Kidney capillary endothelial cell (primary cell): ENCODE measurements around the gene TOMM40L.

Experiments used
- DNase-seq: peaks from one replicate; pipeline ENCODE4 v3.0.0-alpha.2; 2018; ENCODE audit warnings: low spot score

The TOMM40L gene

GRCh38 chr1:161197560-161198193 lies 28.2 kb upstream of the TOMM40L start:
- DNase-seq = no peak

- no peak for DNase-seq
Observed at GRCh38 chr1:161198194-161198896, 27.5 kb upstream of the TOMM40L start.

GRCh38 chr1:161198897-161199431 lies 26.9 kb upstream of the TOMM40L start, which contains the start of gene ADAMTS4:
TSS of gene ADAMTS4 (minus strand) at chr1:161199054. CDS start at chr1:161198627, 427 bp downstream.
- peak; percentile 83 for DNase-seq

GRCh38 chr1:161199506-161200139 lies 26.2 kb upstream of the TOMM40L start:
- DNase-seq = peak; percentile 55

GRCh38 chr1:161200421-161200991 lies 25.4 kb upstream of the TOMM40L start:
- peak; percentile 80 for DNase-seq

- peak; percentile 90 for DNase-seq
Observed at GRCh38 chr1:161200992-161201835, 24.6 kb upstream of the TOMM40L start.

GRCh38 chr1:161201836-161202712 lies 23.8 kb upstream of the TOMM40L start, which contains the start of gene NDUFS2:
TSS of gene NDUFS2 (plus strand) at chr1:161202367. CDS start at chr1:161202386, 19 bp downstream.
- DNase-seq = peak; percentile 97

- no peak for DNase-seq
Observed at GRCh38 chr1:161206411-161207140, 19.3 kb upstream of the TOMM40L start.

- no peak for DNase-seq
Observed at GRCh38 chr1:161207173-161207572, 18.7 kb upstream of the TOMM40L start.

- DNase-seq = peak; percentile 66
Observed at GRCh38 chr1:161209790-161210409, 16.0 kb upstream of the TOMM40L start.

GRCh38 chr1:161214369-161214768 lies 11.5 kb upstream of the TOMM40L start:
- DNase-seq = no peak

GRCh38 chr1:161215076-161215475 lies 10.8 kb upstream of the TOMM40L start, which contains the start of gene FCER1G:
TSS of gene FCER1G (plus strand) at chr1:161215295. CDS start at chr1:161215322, 27 bp downstream.
- DNase-seq = no peak

GRCh38 chr1:161216945-161217712 lies 8.7 kb upstream of the TOMM40L start:
- DNase-seq = peak; percentile 70

GRCh38 chr1:161217831-161218230 lies 8.0 kb upstream of the TOMM40L start:
- no peak for DNase-seq

GRCh38 chr1:161218301-161219077 lies 7.4 kb upstream of the TOMM40L start:
- DNase-seq = no peak

- DNase-seq = no peak
Observed at GRCh38 chr1:161219078-161219892, 6.6 kb upstream of the TOMM40L start.

- no peak for DNase-seq
Observed at GRCh38 chr1:161220002-161220401, 5.9 kb upstream of the TOMM40L start.
